Measurements from ENCODE around the gene FLNA.

Gene FLNA

DNA sequence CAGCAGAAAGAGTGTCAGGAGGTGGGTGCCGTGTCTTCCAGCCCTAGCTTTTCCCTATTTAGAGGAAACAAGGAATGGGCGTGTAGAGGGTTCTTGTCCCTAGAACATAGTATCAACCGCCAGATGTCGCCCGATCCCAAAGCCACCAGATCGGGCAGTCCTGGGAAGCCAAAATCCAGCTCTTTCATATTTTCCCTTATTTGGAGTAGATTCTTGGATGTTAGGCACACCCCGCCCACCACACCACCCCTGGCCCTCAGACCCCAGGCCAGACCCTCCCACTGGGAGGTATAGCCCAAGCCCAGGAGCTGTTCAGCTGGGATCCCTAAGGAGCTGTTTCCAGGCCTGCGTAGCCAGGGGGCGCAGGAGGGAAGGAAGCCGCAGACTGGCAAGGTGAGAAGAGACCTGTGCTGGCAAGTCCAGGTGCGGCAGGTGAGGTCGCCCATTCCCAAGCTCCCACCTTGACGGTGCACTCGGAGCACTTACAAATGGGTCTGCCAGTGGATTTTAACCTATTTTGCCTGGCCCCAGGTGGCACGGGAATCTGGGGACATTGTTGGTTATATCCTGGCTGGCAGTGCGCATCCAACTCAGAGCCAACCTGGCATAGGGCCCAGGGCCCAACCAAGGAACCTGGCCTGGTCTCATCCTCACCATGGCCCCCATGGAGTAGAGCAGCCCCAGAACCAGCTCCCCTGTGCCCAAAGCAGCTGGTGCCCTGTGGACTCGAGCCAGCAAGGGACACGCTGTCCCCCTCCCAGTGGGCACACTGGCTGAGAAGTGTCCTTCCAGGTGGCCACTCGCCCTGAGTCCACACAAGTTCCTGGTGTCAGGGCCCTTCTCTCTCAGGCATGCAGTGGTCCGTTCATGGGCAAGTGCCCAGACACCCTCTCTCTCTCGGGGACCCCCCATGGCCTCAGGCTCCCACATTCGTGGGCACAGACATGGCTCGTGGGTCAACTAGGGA lies 811 bp downstream of the FLNA start:
- Mint-ChIP-seq H3K27ac (peak overlapping the region; percentile 55), H3K4me3 (peak overlapping the region; percentile 78), H3K36me3 (ENCODE audit: low read depth) (peaks cover 11% of the 10 kb centered on the region), H3K4me1 (ENCODE audit: low read depth) (peaks cover 30% of the 10 kb centered on the region), H3K27me3 (no peaks in the 10 kb centered on the region), H3K9me3 (no peaks in the 10 kb centered on the region)
- DNase-seq, result peak; percentile 51

- peak; percentile 50 for DNase-seq
- peak overlapping the region; percentile 75 for H3K4me3 Mint-ChIP-seq
- H3K27ac Mint-ChIP-seq, result peak overlapping the region; percentile 82
- peaks cover 36% of the 10 kb centered on the region for H3K4me1 Mint-ChIP-seq (ENCODE audit: low read depth)
- no peaks in the 10 kb centered on the region for H3K9me3 Mint-ChIP-seq
- peaks cover 20% of the 10 kb centered on the region for H3K36me3 Mint-ChIP-seq (ENCODE audit: low read depth)
- H3K27me3 Mint-ChIP-seq, result no peaks in the 10 kb centered on the region
Observed at GRCh38 chrX:154372612-154373022, 1.8 kb downstream of the FLNA start.

- Mint-ChIP-seq H3K4me3 (peak overlapping the region; percentile 75), H3K36me3 (ENCODE audit: low read depth) (peaks cover 27% of the 10 kb centered on the region), H3K9me3 (no peaks in the 10 kb centered on the region), H3K27ac (peak overlapping the region; percentile 82), H3K27me3 (no peaks in the 10 kb centered on the region), H3K4me1 (ENCODE audit: low read depth) (peaks cover 37% of the 10 kb centered on the region)
- no peak for DNase-seq
Observed at GRCh38 chrX:154371789-154372300, 2.6 kb downstream of the FLNA start.

DNA sequence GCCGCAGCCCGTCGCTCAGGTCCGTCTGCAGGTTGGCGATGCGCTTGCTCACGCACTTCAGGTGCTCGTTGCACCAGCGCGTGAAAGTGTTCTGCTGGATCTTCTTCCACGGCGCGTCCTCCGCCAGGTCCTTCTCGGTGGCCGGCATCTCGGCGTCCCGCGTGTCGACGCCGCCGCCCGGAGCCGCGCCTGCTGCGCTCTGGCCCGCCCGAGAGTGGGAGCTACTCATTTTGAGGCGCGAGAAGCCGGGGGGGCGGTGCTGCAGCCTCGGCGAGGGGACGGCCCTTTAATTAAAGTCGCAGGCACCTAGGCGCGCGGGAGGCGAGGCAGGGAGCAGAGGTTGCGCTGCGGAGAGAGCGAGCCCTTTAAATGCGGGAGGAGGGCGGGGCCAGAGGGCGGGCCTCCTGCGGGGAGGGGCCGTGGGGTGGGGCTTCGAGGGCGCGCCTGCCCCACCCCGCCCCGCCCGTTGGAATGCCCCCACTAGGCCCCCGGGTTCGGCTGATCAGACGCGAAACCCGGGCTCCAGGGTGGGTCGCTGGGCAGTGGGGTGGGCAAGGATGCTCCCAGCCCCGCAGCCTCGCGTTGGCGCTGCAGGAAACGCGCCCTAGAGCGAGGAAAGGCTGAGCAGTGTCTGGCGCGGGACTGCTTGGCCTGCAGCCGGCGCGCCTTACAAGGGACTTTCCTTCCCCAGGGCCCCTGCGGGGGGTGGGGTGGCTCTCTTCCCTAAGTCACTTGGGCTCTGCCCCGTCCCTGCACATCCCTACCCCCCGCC lies 3.2 kb downstream of the FLNA start:
- Mint-ChIP-seq H3K4me1 (ENCODE audit: low read depth) (peaks cover 40% of the 10 kb centered on the region), H3K4me3 (peak overlapping the region; percentile 91), H3K27ac (peak overlapping the region; percentile 89), H3K9me3 (no peaks in the 10 kb centered on the region), H3K36me3 (ENCODE audit: low read depth) (peaks cover 33% of the 10 kb centered on the region), H3K27me3 (no peaks in the 10 kb centered on the region)
- peak; percentile 91 for DNase-seq

GRCh38 chrX:154370300-154371016 lies 4.0 kb downstream of the FLNA start:
- Mint-ChIP-seq H3K9me3 (no peaks in the 10 kb centered on the region), H3K4me3 (peak overlapping the region; percentile 91), H3K27ac (peak overlapping the region; percentile 94), H3K27me3 (no peaks in the 10 kb centered on the region), H3K4me1 (ENCODE audit: low read depth) (peaks cover 42% of the 10 kb centered on the region), H3K36me3 (ENCODE audit: low read depth) (peaks cover 39% of the 10 kb centered on the region)
- DNase-seq, result no peak

- peaks cover 46% of the 10 kb centered on the region for H3K36me3 Mint-ChIP-seq (ENCODE audit: low read depth)
- H3K4me1 Mint-ChIP-seq (ENCODE audit: low read depth), result peaks cover 41% of the 10 kb centered on the region
- no peaks in the 10 kb centered on the region for H3K27me3 Mint-ChIP-seq
- DNase-seq, result peak; percentile 80
- peak overlapping the region; percentile 91 for H3K4me3 Mint-ChIP-seq
- peak overlapping the region; percentile 94 for H3K27ac Mint-ChIP-seq
- no peaks in the 10 kb centered on the region for H3K9me3 Mint-ChIP-seq
Observed at GRCh38 chrX:154369449-154370299, 4.8 kb downstream of the FLNA start.

DNA sequence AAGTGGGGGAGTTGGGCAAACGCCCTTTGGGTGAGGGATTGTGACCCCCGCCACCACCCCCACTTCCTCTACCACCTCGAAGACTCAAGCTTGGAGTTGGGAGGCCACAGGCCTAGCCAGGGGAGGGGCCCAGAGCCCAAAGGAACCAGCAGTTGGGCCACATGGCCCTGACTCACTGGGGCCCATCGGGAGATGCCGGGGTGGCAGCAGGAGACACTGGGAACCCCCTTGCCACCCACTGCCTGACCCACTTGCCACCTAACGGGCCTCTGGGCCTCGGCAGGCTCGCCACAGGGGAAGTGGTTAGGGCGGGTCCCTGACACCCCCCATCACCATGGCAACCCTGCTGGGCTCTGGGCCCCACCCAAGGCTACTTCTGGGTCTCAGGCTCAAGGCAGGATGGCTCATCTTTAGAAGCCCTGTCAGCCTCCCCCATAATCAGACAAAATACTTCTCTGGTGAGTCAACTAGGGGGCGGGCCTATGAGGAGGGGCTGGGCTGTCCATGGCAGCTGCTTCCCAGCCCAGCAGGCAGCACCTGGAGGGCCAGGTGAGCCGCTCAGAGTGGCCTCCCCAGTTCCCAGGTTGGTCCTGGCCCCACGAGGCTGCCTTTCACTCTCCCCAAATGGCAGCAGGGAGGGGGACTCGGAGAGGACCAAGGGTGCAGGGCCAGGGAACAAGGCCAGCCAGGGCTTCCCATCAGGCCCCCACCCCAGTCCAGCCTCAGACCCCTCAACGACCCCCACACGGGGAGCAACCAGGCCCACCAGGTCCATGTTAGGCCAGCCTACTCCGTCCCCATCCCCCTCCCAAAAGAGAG lies 5.6 kb downstream of the FLNA start:
- peak; percentile 91 for DNase-seq
- Mint-ChIP-seq H3K4me3 (peak overlapping the region; percentile 91), H3K27me3 (no peaks in the 10 kb centered on the region), H3K9me3 (no peaks in the 10 kb centered on the region), H3K36me3 (ENCODE audit: low read depth) (peaks cover 53% of the 10 kb centered on the region), H3K27ac (peak overlapping the region; percentile 88), H3K4me1 (ENCODE audit: low read depth) (peaks cover 41% of the 10 kb centered on the region)

- Mint-ChIP-seq H3K4me1 (ENCODE audit: low read depth) (peaks cover 37% of the 10 kb centered on the region), H3K9me3 (no peaks in the 10 kb centered on the region), H3K36me3 (ENCODE audit: low read depth) (peaks cover 62% of the 10 kb centered on the region), H3K4me3 (peak overlapping the region; percentile 91), H3K27ac (peak overlapping the region; percentile 88), H3K27me3 (no peaks in the 10 kb centered on the region)
- DNase-seq, result no peak
Observed at GRCh38 chrX:154367474-154368308, 6.7 kb downstream of the FLNA start.

DNA sequence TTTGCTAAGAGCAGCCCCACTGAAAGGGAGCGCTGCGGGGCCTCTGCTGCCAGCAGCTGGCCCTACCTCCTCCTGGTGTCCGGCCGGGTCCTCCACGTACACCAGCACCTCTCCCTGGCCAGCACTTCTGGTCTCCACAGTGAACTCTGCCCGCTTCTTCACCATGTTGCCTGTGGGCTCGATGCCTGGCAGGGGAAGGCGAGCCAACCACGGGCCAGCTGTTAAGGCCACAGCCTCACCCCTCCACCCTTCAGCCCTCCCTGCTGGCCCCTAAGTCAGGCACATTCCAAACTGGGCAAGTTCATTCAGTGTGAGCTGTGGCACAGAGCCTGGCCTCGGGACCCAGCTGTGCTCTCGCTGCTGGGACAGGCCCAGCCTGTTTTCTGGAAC lies 7.8 kb downstream of the FLNA start:
- peak overlapping the region; percentile 37 for H3K27ac Mint-ChIP-seq

GRCh38 chrX:154365997-154366665 lies 8.3 kb downstream of the FLNA start:
- Mint-ChIP-seq H3K4me3 (no peak overlapping the region), H3K27me3 (no peaks in the 10 kb centered on the region), H3K9me3 (no peaks in the 10 kb centered on the region), H3K4me1 (ENCODE audit: low read depth) (peaks cover 36% of the 10 kb centered on the region), H3K27ac (peak overlapping the region; percentile 37), H3K36me3 (ENCODE audit: low read depth) (peaks cover 76% of the 10 kb centered on the region)
- no peak for DNase-seq

More for the DNA sequence above, 7.8 kb downstream of the FLNA start:
- H3K4me1 Mint-ChIP-seq (ENCODE audit: low read depth), result peaks cover 33% of the 10 kb centered on the region
- no peak for DNase-seq
- H3K4me3 Mint-ChIP-seq, result no peak overlapping the region
- H3K27me3 Mint-ChIP-seq, result no peaks in the 10 kb centered on the region
- no peaks in the 10 kb centered on the region for H3K9me3 Mint-ChIP-seq
- H3K36me3 Mint-ChIP-seq (ENCODE audit: low read depth), result peaks cover 71% of the 10 kb centered on the region

DNA sequence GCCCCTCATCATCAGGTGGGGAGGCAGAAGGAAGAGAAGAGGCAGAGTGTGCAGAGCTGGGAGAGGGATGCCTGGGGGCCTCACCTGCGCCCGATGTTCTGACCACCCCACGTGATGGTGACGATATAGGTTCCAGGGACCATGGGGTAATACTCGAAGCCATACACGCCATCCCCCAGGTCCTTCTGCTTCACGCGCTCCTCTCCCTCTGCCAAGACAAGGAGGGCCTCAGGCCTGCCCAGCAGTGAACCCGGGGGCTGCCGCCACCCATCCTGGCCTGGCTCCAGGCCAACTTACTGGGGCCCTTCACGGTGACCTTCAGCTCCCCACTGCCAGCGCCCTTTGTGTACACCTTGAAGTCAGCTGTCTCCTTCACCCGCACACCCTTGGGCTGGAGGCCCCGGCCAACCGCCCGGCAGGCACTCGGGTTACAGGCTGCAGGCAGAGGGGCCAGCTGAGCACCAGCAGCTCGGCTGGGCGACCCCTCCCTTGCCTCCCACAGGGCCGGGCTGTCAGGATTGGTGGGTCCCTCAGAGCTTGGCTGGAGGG lies 9.3 kb downstream of the FLNA start:
- no peak for DNase-seq
- Mint-ChIP-seq H3K27ac (peak overlapping the region; percentile 74), H3K36me3 (ENCODE audit: low read depth) (peaks cover 79% of the 10 kb centered on the region), H3K9me3 (no peaks in the 10 kb centered on the region), H3K4me3 (no peak overlapping the region), H3K27me3 (no peaks in the 10 kb centered on the region), H3K4me1 (ENCODE audit: low read depth) (peaks cover 39% of the 10 kb centered on the region)

Measured in activated T-cell treated with anti-CD3 and anti-CD28 coated beads, Interleukin-2, amount 50 U/mL, for 24 hours (primary cell).